Measurements from ENCODE around the gene FRMD4A. TPM values are rescaled to one million over a fixed set of nuclear protein-coding genes. Genes with fewer than 3 reads are reported as not detected.
"Not testable (repeated sequence)": the region's sequence is repeated elsewhere in the genome, so short reads cannot be mapped to it uniquely, and the experiment has no call there.

Gene FRMD4A
- total and polyA plus RNA-seq, 12 donors, result 17.4 to 43.4 (median 30.3) TPM

GRCh38 chr10:13924040-13924725, 406.5 kb downstream of the FRMD4A start:
- TF ChIP-seq, protein P1, sequence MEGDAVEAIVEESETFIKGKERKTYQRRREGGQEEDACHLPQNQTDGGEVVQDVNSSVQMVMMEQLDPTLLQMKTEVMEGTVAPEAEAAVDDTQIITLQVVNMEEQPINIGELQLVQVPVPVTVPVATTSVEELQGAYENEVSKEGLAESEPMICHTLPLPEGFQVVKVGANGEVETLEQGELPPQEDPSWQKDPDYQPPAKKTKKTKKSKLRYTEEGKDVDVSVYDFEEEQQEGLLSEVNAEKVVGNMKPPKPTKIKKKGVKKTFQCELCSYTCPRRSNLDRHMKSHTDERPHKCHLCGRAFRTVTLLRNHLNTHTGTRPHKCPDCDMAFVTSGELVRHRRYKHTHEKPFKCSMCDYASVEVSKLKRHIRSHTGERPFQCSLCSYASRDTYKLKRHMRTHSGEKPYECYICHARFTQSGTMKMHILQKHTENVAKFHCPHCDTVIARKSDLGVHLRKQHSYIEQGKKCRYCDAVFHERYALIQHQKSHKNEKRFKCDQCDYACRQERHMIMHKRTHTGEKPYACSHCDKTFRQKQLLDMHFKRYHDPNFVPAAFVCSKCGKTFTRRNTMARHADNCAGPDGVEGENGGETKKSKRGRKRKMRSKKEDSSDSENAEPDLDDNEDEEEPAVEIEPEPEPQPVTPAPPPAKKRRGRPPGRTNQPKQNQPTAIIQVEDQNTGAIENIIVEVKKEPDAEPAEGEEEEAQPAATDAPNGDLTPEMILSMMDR (IDR thresholded peaks at IDR 0.05), result no peak
- intact Hi-C loops (cut with DNase I), result no loop called here
- H3K4me1 ChIP-seq, result no peaks in the 10 kb centered on the region
- ATAC-seq (peak in 5 of 8 donors; percentile 33 to 95 (median 58)), DNase-seq (no peak)
- H3K27me3 ChIP-seq, result no peaks in the 10 kb centered on the region
- H3K4me3 ChIP-seq, result no peak overlapping the region
- H3K36me3 ChIP-seq, result no peaks in the 10 kb centered on the region
- no peaks in the 10 kb centered on the region for H3K9me3 ChIP-seq
- 76 to 78% methylated on average over 6 of the region's 6 CpGs for WGBS, 2 donors
- H3K27ac ChIP-seq, result peak overlapping the region in 2 of 10 donors; percentile 29 to 57

- DNase-seq (no peak), ATAC-seq (no peak)
- 79 to 83% methylated on average over 1 of the region's 1 CpG for WGBS, 2 donors
- H3K27ac ChIP-seq, result no peak overlapping the region
- intact Hi-C loops (cut with DNase I), result no loop called here
- no peak overlapping the region for H3K4me3 ChIP-seq
- TF ChIP-seq, protein P1 (IDR thresholded peaks at IDR 0.05), result no peak
- no peaks in the 10 kb centered on the region for H3K27me3 ChIP-seq
- no peaks in the 10 kb centered on the region for H3K4me1 ChIP-seq
- H3K9me3 ChIP-seq, result no peaks in the 10 kb centered on the region
- no peaks in the 10 kb centered on the region for H3K36me3 ChIP-seq
These were observed 408.1 kb downstream of the FRMD4A start for GRCh38 chr10:13922586-13922985.

DNA sequence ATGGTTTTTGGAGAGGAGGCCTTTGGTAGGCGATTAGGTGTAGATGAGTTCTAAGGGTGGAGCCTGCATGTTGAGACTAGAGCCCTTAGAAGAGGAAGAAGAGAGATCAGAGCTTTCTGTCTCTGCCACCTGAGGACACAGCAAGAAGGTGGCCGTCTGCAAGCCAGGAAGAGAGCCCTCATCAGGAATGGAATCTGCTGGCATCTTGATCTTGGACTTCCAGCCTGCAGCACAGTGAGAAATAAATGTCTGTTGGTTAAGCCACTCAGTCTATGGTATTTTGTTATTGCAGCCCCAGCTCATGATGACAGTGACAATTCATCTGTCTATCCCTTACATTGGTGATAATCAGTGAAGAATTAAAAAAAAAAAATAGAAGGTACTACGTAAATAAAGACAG, 408.8 kb downstream of the FRMD4A start:
- DNase-seq (no peak), ATAC-seq (no peak)
- peaks cover 0 to 1% (median 0%) of the 10 kb centered on the region in 9 donors for H3K4me1 ChIP-seq
- 64 to 66% methylated on average over 3 of the region's 3 CpGs for WGBS, 2 donors
- no peaks in the 10 kb centered on the region for H3K27me3 ChIP-seq
- no peak overlapping the region for H3K4me3 ChIP-seq
- no peaks in the 10 kb centered on the region for H3K36me3 ChIP-seq
- TF ChIP-seq, protein P1 (IDR thresholded peaks at IDR 0.05), result no peak
- no peak overlapping the region for H3K27ac ChIP-seq
- intact Hi-C loops (cut with DNase I), result no loop called here
- H3K9me3 ChIP-seq, result no peaks in the 10 kb centered on the region

DNA sequence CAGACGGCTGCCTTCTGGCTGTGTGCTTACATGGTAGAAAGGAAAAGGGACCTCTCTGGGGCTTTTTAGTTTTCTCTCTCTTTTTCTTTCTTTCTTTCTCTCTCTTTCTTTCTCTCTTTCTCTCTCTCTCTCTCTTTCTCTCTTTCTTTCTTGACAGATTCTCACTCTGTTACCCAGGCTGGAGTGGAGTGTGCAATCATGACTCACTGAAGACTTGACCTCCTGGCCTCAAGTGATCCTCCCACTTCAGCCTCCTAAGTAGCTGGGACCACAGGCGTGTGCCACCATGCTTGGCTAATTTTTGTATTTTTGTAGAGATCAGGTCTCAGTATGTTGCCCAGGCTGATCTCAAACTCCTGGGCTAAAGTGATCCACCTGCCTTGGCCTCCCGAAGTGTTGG, 409.6 kb downstream of the FRMD4A start:
- H3K9me3 ChIP-seq; H3K4me1 ChIP-seq; H3K4me3 ChIP-seq; H3K27ac ChIP-seq; H3K36me3 ChIP-seq; DNase-seq; intact Hi-C loops (cut with DNase I); ATAC-seq; H3K27me3 ChIP-seq: not testable (repeated sequence)
- WGBS, 2 donors, result 76 to 82% methylated on average over 3 of the region's 3 CpGs

DNA sequence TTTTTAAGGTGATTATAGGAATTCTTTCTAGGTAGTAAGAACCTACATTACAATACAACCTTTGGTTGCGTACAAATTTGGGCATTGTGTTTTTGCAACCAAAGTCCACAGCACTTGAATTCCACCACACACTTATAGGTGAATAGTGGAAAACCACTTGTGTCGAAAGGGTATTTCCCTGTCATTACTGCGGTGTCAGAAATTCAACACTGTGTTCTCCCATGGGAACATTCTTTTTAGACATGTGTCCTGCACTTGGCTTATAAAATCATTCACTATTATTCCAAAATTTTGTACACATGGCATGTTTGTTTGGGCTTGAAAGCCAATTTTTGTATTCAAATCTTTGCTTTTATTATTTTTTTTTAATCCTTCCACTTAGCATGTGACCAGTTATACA, 410.3 kb downstream of the FRMD4A start:
- no peak overlapping the region for H3K4me3 ChIP-seq
- 28 to 31% methylated on average over 3 of the region's 3 CpGs for WGBS, 2 donors
- peaks cover 0 to 4% (median 0%) of the 10 kb centered on the region in 9 donors for H3K4me1 ChIP-seq
- no peaks in the 10 kb centered on the region for H3K36me3 ChIP-seq
- H3K27ac ChIP-seq, result no peak overlapping the region
- intact Hi-C loops (cut with DNase I), result no loop called here
- ATAC-seq, result no peak
- no peaks in the 10 kb centered on the region for H3K9me3 ChIP-seq
- no peaks in the 10 kb centered on the region for H3K27me3 ChIP-seq
- DNase-seq, result no peak
- TF ChIP-seq, protein P1 (IDR thresholded peaks at IDR 0.05), result no peak

All from heart right ventricle (tissue), 16 donors.